Measurements from ENCODE around the gene VMP1. TPM values are rescaled to one million over a fixed set of nuclear protein-coding genes. Genes with fewer than 3 reads are reported as not detected.
A peak's percentile ranks its signal among the peaks of the same experiment; 100 is the strongest.
"Not testable (repeated sequence)": the region's sequence is repeated elsewhere in the genome, so short reads cannot be mapped to it uniquely, and the experiment has no call there.

The VMP1 gene
- total RNA-seq, 1 experiment from 2014 or later, result 72.8 TPM

DNA sequence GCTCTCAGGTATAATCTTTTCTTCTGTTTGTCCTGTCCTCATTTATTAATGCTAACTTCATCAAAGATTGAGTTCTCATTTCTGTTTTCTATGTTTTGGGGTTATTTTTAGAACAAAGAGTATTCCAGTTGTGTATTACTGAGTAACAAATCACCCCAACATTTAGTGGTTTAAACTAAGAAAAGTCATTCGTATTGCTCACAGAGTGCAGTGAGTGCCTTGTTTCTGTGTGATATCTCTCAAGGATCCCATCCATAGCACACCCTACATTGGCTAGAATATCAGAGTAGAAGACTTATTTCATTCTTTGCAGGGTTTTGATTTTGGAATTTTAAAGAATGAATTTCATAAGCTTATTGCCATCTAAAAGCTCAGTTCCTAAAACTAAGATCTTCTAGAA is 72.1 kb downstream of the VMP1 start (continued):
- TF ChIP-seq, protein P1, sequence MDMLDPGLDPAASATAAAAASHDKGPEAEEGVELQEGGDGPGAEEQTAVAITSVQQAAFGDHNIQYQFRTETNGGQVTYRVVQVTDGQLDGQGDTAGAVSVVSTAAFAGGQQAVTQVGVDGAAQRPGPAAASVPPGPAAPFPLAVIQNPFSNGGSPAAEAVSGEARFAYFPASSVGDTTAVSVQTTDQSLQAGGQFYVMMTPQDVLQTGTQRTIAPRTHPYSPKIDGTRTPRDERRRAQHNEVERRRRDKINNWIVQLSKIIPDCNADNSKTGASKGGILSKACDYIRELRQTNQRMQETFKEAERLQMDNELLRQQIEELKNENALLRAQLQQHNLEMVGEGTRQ (CRISPR knock-in tag; IDR thresholded peaks at IDR 0.05), result no peak
- no peak for TF ChIP-seq TEAD4 (CRISPR knock-in tag; IDR thresholded peaks at IDR 0.05)

DNA sequence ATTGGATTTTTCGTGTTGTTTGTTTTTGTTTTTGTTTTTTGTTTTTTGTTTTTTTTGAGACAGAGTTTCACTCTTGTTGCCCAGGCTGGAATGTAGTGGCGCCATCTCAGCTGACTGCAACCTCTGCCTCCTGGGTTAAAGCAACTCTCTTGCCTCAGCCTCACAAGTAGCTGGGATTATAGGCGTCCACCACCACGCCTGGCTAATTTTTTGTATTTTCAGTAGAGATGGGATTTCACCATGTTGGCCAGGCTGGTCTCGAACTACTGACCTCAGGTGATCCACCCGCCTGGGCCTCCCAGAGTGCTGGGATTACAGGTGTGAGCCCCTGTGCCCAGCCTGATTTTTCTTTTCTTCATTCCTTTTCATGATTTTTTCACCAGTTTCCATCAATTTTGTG is 73.1 kb downstream of the VMP1 start:
- POLR2A ChIA-PET, CTCF ChIA-PET: not testable (repeated sequence)
- H3K4me1 Mint-ChIP-seq, result peaks cover 24% of the 10 kb centered on the region

DNA sequence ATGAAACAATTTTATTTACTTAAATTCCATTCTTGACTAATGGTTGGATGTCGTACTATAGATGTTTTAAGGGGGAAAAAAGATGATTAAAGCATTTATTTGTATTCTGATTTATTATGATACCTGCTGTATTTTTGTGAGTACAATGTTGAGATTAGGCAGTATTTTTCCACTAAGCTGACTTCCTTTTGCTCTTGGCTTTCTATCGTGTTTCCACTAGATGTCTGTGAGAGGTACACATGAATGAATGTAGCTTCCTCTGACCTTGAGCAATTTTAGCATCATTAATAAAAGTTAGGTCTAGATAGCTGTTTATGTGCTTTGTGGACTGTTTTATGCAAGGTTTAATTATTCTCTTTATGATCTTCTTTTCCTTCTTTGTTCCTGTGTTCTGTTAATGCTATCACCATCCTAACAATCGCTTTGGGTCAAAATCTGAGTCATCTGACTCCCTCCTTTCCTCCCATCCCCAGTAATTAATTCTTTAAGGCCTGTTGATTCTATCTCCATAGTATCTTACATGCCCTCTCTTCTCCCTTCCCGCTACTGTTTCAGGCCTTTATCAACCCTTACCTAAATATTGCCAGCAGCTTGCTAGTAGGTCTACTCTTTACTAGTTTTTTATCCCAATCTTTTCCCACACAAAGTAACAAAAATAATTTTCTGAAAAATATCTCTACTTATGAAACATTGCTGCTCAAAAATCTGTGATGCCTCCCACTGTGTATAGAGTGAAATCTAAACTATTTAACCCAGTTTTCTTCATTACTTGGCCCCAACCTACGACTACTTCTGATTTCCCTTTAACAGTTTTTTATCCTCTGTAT is 76.0 kb downstream of the VMP1 start:
- Mint-ChIP-seq H3K36me3 (no peaks in the 10 kb centered on the region), H3K27ac (peak overlapping the region; percentile 85), H3K27me3 (ENCODE audit: low read depth) (no peaks in the 10 kb centered on the region), H3K4me1 (peaks cover 39% of the 10 kb centered on the region), H3K9me3 (no peaks in the 10 kb centered on the region), H3K4me3 (no peak overlapping the region)
- ChIA-PET POLR2A (interaction anchor here (0.6 to 1.1 kb wide), 2 partner anchors 110 to 1777 kb away, joined by 3 read pairs; no protein-coding TSS in a partner anchor), CTCF (no interaction called here)
- DNase-seq (ENCODE audit: low spot score), result no peak
- TF ChIP-seq, protein P2, sequence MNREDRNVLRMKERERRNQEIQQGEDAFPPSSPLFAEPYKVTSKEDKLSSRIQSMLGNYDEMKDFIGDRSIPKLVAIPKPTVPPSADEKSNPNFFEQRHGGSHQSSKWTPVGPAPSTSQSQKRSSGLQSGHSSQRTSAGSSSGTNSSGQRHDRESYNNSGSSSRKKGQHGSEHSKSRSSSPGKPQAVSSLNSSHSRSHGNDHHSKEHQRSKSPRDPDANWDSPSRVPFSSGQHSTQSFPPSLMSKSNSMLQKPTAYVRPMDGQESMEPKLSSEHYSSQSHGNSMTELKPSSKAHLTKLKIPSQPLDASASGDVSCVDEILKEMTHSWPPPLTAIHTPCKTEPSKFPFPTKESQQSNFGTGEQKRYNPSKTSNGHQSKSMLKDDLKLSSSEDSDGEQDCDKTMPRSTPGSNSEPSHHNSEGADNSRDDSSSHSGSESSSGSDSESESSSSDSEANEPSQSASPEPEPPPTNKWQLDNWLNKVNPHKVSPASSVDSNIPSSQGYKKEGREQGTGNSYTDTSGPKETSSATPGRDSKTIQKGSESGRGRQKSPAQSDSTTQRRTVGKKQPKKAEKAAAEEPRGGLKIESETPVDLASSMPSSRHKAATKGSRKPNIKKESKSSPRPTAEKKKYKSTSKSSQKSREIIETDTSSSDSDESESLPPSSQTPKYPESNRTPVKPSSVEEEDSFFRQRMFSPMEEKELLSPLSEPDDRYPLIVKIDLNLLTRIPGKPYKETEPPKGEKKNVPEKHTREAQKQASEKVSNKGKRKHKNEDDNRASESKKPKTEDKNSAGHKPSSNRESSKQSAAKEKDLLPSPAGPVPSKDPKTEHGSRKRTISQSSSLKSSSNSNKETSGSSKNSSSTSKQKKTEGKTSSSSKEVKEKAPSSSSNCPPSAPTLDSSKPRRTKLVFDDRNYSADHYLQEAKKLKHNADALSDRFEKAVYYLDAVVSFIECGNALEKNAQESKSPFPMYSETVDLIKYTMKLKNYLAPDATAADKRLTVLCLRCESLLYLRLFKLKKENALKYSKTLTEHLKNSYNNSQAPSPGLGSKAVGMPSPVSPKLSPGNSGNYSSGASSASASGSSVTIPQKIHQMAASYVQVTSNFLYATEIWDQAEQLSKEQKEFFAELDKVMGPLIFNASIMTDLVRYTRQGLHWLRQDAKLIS (CRISPR knock-in tag; IDR thresholded peaks at IDR 0.05; ENCODE audit: borderline replicate concordance), result no peak
- TF ChIP-seq KAT7 (CRISPR knock-in tag; IDR thresholded peaks at IDR 0.05; ENCODE audit: borderline replicate concordance) (no peak), ZNF232 (CRISPR knock-in tag; IDR thresholded peaks at IDR 0.05) (no peak), SMAD3 (CRISPR knock-in tag; IDR thresholded peaks at IDR 0.05; ENCODE audit: borderline replicate concordance) (no peak), NFE2L1 (CRISPR knock-in tag; IDR thresholded peaks at IDR 0.05) (no peak)
- TF ChIP-seq, protein P3, sequence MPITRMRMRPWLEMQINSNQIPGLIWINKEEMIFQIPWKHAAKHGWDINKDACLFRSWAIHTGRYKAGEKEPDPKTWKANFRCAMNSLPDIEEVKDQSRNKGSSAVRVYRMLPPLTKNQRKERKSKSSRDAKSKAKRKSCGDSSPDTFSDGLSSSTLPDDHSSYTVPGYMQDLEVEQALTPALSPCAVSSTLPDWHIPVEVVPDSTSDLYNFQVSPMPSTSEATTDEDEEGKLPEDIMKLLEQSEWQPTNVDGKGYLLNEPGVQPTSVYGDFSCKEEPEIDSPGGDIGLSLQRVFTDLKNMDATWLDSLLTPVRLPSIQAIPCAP (CRISPR knock-in tag; IDR thresholded peaks at IDR 0.05), result no peak
- TF ChIP-seq, protein P4, sequence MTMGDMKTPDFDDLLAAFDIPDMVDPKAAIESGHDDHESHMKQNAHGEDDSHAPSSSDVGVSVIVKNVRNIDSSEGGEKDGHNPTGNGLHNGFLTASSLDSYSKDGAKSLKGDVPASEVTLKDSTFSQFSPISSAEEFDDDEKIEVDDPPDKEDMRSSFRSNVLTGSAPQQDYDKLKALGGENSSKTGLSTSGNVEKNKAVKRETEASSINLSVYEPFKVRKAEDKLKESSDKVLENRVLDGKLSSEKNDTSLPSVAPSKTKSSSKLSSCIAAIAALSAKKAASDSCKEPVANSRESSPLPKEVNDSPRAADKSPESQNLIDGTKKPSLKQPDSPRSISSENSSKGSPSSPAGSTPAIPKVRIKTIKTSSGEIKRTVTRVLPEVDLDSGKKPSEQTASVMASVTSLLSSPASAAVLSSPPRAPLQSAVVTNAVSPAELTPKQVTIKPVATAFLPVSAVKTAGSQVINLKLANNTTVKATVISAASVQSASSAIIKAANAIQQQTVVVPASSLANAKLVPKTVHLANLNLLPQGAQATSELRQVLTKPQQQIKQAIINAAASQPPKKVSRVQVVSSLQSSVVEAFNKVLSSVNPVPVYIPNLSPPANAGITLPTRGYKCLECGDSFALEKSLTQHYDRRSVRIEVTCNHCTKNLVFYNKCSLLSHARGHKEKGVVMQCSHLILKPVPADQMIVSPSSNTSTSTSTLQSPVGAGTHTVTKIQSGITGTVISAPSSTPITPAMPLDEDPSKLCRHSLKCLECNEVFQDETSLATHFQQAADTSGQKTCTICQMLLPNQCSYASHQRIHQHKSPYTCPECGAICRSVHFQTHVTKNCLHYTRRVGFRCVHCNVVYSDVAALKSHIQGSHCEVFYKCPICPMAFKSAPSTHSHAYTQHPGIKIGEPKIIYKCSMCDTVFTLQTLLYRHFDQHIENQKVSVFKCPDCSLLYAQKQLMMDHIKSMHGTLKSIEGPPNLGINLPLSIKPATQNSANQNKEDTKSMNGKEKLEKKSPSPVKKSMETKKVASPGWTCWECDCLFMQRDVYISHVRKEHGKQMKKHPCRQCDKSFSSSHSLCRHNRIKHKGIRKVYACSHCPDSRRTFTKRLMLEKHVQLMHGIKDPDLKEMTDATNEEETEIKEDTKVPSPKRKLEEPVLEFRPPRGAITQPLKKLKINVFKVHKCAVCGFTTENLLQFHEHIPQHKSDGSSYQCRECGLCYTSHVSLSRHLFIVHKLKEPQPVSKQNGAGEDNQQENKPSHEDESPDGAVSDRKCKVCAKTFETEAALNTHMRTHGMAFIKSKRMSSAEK (CRISPR knock-in tag; IDR thresholded peaks at IDR 0.05; ENCODE audit: borderline replicate concordance), result no peak
- TF ChIP-seq, protein P5, sequence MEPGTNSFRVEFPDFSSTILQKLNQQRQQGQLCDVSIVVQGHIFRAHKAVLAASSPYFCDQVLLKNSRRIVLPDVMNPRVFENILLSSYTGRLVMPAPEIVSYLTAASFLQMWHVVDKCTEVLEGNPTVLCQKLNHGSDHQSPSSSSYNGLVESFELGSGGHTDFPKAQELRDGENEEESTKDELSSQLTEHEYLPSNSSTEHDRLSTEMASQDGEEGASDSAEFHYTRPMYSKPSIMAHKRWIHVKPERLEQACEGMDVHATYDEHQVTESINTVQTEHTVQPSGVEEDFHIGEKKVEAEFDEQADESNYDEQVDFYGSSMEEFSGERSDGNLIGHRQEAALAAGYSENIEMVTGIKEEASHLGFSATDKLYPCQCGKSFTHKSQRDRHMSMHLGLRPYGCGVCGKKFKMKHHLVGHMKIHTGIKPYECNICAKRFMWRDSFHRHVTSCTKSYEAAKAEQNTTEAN (CRISPR knock-in tag; IDR thresholded peaks at IDR 0.05), result no peak
- TF ChIP-seq, protein P6, sequence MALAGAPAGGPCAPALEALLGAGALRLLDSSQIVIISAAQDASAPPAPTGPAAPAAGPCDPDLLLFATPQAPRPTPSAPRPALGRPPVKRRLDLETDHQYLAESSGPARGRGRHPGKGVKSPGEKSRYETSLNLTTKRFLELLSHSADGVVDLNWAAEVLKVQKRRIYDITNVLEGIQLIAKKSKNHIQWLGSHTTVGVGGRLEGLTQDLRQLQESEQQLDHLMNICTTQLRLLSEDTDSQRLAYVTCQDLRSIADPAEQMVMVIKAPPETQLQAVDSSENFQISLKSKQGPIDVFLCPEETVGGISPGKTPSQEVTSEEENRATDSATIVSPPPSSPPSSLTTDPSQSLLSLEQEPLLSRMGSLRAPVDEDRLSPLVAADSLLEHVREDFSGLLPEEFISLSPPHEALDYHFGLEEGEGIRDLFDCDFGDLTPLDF (CRISPR knock-in tag; IDR thresholded peaks at IDR 0.05), result no peak
- TF ChIP-seq, protein P7, sequence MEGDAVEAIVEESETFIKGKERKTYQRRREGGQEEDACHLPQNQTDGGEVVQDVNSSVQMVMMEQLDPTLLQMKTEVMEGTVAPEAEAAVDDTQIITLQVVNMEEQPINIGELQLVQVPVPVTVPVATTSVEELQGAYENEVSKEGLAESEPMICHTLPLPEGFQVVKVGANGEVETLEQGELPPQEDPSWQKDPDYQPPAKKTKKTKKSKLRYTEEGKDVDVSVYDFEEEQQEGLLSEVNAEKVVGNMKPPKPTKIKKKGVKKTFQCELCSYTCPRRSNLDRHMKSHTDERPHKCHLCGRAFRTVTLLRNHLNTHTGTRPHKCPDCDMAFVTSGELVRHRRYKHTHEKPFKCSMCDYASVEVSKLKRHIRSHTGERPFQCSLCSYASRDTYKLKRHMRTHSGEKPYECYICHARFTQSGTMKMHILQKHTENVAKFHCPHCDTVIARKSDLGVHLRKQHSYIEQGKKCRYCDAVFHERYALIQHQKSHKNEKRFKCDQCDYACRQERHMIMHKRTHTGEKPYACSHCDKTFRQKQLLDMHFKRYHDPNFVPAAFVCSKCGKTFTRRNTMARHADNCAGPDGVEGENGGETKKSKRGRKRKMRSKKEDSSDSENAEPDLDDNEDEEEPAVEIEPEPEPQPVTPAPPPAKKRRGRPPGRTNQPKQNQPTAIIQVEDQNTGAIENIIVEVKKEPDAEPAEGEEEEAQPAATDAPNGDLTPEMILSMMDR (IDR thresholded peaks at IDR 0.05), result no peak
- TF ChIP-seq, protein P8, sequence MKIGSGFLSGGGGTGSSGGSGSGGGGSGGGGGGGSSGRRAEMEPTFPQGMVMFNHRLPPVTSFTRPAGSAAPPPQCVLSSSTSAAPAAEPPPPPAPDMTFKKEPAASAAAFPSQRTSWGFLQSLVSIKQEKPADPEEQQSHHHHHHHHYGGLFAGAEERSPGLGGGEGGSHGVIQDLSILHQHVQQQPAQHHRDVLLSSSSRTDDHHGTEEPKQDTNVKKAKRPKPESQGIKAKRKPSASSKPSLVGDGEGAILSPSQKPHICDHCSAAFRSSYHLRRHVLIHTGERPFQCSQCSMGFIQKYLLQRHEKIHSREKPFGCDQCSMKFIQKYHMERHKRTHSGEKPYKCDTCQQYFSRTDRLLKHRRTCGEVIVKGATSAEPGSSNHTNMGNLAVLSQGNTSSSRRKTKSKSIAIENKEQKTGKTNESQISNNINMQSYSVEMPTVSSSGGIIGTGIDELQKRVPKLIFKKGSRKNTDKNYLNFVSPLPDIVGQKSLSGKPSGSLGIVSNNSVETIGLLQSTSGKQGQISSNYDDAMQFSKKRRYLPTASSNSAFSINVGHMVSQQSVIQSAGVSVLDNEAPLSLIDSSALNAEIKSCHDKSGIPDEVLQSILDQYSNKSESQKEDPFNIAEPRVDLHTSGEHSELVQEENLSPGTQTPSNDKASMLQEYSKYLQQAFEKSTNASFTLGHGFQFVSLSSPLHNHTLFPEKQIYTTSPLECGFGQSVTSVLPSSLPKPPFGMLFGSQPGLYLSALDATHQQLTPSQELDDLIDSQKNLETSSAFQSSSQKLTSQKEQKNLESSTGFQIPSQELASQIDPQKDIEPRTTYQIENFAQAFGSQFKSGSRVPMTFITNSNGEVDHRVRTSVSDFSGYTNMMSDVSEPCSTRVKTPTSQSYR (CRISPR knock-in tag; IDR thresholded peaks at IDR 0.05), result no peak
- no peak for ATAC-seq

More for the DNA sequence above, 73.1 kb downstream of the VMP1 start:
- DNase-seq (ENCODE audit: low spot score); H3K4me3 Mint-ChIP-seq; H3K27me3 Mint-ChIP-seq (ENCODE audit: low read depth); ATAC-seq; H3K9me3 Mint-ChIP-seq; H3K27ac Mint-ChIP-seq: not testable (repeated sequence)
- H3K36me3 Mint-ChIP-seq, result peaks cover 15% of the 10 kb centered on the region

All from WTC11 (cell line).